Right cardiac atrium (tissue), 5 donors: ENCODE results near the gene HIRA. TPM values are rescaled to one million over a fixed set of nuclear protein-coding genes. Genes with fewer than 3 reads are reported as not detected.
"Not testable (repeated sequence)": the region's sequence is repeated elsewhere in the genome, so short reads cannot be mapped to it uniquely, and the experiment has no call there.

Source experiments
- ATAC-seq, 2 donors: fragments of 200-7000 bp; cut with Tn5 transposase; one replicate each; pipeline versions ENCODE4 v1.8.0 to v1.9.1; 2020; ENCODE audit warnings: moderate library complexity in 2 of 2, mild to moderate bottlenecking in 1 of 2
- DNase-seq, 3 donors: peaks; one replicate each; pipeline ENCODE4 v3.0.0-alpha.2; 2020
- H3K27ac ChIP-seq: one replicate; pipeline ENCODE4 v1.5.1; 2013; ENCODE audit warnings: mild to moderate bottlenecking, low read length, control low read depth, moderate library complexity
- H3K27me3 ChIP-seq: one replicate; pipeline ENCODE4 v1.6.1; 2013; ENCODE audit not compliant: control insufficient read depth, insufficient read depth
- H3K4me1 ChIP-seq: one replicate; pipeline ENCODE4 v1.6.1; 2013; ENCODE audit warnings: low read length; ENCODE audit not compliant: control insufficient read depth, insufficient read depth
- H3K4me3 ChIP-seq: one replicate; pipeline ENCODE4 v1.5.1; 2013; ENCODE audit warnings: low read length, control low read depth
- H3K9me3 ChIP-seq: one replicate; pipeline ENCODE4 v1.6.1; 2013; ENCODE audit warnings: low read length; ENCODE audit not compliant: control insufficient read depth
- WGBS: extraction: QIAGEN DNeasy Blood & Tissue Kit; methylation state at CpG from one replicate; pipeline ENCODE4 v1.1.7; 2013; 5-methylcytosine and 5-hydroxymethylcytosine counted together
- intact Hi-C, 4 donors: fragments of 100-400 bp; cut with DNase I; formaldehyde crosslinking; loops; one replicate each; pipeline versions ENCODE4 v1.11.0 to v1.14.0; 2022 to 2023
- polyA plus RNA-seq: library from polyadenylated mRNA; stranded (reverse); fragments of 200-250 nt; gene quantifications from one replicate; pipeline ENCODE4 v1.2.3, GENCODE V29; 2013
- total RNA-seq, 4 donors: library from RNA; stranded (reverse); fragmentation: NEBNext Ultra II Directional; extraction: Animal tissue kit (Norgen Biotek cat#: 25700); gene quantifications; one replicate each; pipeline ENCODE4 v1.2.1, GENCODE V29; 2021
- donor health status: healthy with polysubstance abuse.
- donor health status: DM: no; HTN: yes; CAD: no.
- donor health status: DM: no; HTN: no; CAD: no.
- donor health status: DM: no; HTN: yes; CAD: no; lungs with severe emphysema.
- donor health status: DM: yes; HTN: yes; CAD: no.

HIRA gene
- total and polyA plus RNA-seq, 5 donors = 6.2 to 16.1 (median 14.1) TPM

DNA sequence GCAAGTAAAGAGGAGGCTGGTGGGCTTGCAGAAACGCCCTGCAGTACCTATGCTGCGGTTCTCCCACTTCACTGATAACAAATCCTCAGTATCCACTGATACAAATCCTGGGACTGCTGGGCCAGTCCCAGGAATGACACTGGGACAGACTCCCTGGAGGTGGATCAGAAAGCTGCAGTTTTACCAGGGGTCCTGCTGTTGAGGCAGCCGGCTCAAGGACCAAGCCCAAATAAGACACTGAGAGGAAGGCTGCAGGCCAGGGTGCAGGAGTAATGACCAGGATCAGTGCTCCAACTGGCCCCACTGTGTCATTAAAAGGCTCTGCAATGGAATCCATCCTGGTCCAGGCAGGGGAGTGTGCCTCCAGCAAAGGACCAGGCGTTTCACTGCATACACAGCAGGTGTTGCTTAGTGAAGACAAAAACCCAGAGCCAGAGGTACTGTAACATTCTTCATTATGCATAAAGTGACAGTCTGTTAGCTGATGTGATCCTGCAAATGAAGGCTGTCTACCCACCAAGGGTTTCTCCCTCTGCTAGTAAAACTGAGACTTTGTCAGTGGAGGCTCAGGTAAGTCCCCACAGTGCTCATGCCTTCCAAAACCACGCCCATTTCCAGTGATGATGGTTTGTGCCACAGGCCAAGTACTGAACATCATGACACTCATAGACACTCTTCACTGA lies 17.3 kb upstream of the HIRA start:
- Histone ChIP-seq H3K27me3 (no peaks in the 10 kb centered on the region), H3K4me1 (peaks cover 13% of the 10 kb centered on the region), H3K4me3 (no peak overlapping the region), H3K9me3 (no peaks in the 10 kb centered on the region), H3K27ac (no peak overlapping the region)
- ATAC-seq (no peak), DNase-seq (no peak)
- 81% methylated on average over 5 of the region's 5 CpGs for WGBS
- intact Hi-C loops = no loop called here

DNA sequence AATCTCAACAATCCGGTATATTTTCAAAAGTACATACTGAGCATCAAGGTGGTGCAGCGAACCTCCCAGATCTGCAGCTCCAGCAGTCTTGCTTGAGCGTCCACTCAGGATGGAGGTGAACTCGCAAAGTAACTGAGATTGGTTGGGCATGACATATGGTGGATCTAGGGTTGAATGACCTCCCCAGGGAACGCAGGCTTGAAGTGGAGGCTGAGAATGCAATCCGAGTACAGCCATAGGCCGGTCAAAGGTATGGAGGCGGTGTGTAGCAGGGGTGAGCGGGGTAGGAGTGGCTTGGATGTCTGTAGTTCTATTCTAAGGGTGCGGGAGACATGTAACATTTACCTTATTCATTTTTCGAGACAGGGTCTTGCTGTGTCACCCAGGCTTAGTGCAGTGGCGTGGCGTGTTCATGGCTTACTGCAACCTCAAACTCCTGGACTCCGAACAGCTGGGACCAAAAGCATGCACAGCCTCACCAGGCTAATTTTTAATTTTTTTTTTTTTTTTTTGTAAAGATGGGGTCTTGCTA lies 16.6 kb upstream of the HIRA start:
- H3K9me3 ChIP-seq = no peaks in the 10 kb centered on the region
- H3K4me1 ChIP-seq = peaks cover 13% of the 10 kb centered on the region
- H3K27me3 ChIP-seq = no peaks in the 10 kb centered on the region
- WGBS = 16% methylated on average over 14 of the region's 14 CpGs
- H3K27ac ChIP-seq = peak overlapping the region; percentile 82
- H3K4me3 ChIP-seq = peak overlapping the region; percentile 82
- no peak for DNase-seq
- ATAC-seq = peak; percentile 49 to 50
- intact Hi-C loops = no loop called here

DNA sequence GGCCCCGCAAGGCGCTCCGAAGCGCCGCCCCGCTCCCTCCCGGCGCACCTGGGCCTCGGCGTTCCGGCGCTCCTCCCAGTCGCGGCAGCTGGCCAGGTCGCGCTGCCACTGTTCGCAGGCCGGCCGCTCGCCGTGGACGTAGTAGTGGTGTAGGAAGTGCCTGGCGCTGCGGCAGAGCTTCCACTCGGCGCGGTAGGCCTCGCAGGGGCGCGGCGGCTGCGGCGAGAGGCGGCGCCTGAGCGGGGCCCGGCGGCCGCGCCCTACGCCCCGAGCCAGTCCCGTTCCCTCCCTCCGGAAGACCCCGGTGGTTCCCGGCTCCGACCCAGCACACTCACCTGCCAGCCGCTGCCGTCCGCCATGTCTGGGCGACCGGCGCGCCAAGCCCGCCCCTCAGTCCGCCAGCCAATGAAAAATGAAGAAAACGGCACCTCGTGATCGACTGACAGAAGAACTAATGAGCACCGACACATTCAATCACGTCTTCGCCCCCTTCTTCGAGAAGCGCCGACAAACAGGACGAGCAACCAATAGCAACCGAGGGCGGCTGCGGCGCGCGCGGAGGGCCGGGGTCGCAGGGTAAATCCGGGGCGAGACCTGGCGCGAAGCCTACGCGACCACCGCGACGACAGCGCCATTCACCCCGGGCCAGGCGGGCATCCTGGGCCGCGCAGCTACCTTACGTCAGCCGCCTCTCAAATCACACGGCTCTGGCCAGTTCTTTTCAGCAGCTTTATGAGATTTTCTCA lies 16.0 kb upstream of the HIRA start, which contains the start of gene C22orf39:
C22orf39 (minus strand) TSS at position 382 of the 746 bp plus-strand sequence; CDS start at position 359, 23 bp downstream.
- intact Hi-C loops = no loop called here
- Histone ChIP-seq H3K27me3 (no peaks in the 10 kb centered on the region), H3K9me3 (no peaks in the 10 kb centered on the region), H3K4me3 (peak within 1 kb of the TSS; percentile 82), H3K27ac (peak within 1 kb of the TSS; percentile 82), H3K4me1 (peaks cover 13% of the 10 kb centered on the region)
- ATAC-seq = peak; percentile 95 to 96
- under 1% methylated on average over 92 of the region's 92 CpGs for WGBS
- peak; percentile 89 to 94 (median 93) for DNase-seq

DNA sequence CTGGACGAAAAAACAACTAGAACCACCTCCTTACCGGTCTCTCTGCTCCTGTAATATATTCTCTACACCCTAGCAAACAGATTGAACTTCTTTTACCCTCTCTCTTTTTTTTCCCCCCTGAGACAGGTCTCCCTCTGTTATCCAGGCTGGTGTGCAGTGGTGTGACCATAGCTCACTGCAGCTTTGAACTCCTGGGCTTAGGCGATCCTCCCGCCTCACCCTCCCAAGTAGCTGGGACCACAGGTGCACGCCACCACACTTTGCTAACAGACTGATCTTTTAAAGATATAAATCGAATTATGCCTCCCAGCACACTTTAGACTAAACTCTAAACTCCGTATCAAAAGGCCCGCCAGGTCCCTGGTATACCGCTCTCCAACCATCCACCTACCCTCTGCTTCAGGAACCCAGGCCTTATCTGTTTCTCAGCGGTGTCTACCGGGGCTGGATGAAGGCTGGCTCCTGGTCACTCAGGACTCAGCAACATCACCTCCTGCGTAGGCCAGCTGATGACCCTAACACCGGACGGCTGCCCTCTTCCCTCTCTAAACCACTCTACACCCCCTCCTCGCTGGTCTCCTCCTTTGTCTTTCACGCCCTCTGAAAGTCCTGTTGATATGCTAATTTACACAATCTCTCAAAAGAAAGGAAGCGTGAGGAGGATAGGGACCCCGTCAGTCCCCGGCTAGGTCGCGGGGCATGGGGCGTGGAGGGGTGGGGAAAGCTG lies 15.2 kb upstream of the HIRA start:
- no peak for DNase-seq
- Histone ChIP-seq H3K27me3 (no peaks in the 10 kb centered on the region), H3K9me3 (no peaks in the 10 kb centered on the region), H3K4me3 (peak overlapping the region; percentile 82), H3K27ac (peak overlapping the region; percentile 33), H3K4me1 (peaks cover 15% of the 10 kb centered on the region)
- WGBS = 25% methylated on average over 22 of the region's 22 CpGs
- intact Hi-C loops = no loop called here
- peak; percentile 4 to 24 for ATAC-seq

DNA sequence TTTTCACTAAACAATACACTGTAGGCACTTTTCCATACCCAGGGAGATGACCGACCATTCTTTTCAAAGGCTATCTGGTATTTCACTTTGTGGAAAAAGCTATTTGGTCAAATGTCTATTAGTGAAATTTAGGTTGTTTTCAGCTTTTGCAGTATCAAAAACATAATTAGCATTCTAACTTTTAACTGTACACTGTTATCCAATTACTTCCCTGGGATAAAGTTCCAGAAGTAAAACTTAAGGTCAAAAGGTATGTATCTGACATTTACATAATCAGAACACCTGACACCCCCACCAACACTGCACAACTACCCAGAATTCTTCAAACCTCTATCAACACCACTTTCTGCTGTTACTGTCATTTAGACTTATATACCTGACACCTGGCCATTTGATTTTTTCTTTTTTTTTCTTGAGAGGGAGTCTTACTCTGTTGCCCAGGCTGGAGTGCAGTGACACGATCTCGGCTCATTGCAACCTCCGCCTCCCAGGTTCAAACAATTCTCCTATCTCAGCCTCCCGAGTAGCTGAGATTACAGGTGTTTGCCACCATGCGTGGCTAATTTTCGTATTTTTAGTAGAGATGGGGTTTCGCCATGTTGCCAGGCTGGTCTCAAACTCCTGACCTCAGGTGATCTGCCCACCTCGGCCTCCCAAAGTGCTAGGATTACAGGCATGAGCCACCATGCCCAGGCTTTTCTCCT lies 13.9 kb upstream of the HIRA start:
- H3K27ac ChIP-seq, H3K4me3 ChIP-seq, ATAC-seq, intact Hi-C loops, DNase-seq, H3K27me3 ChIP-seq, H3K9me3 ChIP-seq: not testable (repeated sequence)
- peaks cover 15% of the 10 kb centered on the region for H3K4me1 ChIP-seq
- 86% methylated on average over 9 of the region's 9 CpGs for WGBS

DNA sequence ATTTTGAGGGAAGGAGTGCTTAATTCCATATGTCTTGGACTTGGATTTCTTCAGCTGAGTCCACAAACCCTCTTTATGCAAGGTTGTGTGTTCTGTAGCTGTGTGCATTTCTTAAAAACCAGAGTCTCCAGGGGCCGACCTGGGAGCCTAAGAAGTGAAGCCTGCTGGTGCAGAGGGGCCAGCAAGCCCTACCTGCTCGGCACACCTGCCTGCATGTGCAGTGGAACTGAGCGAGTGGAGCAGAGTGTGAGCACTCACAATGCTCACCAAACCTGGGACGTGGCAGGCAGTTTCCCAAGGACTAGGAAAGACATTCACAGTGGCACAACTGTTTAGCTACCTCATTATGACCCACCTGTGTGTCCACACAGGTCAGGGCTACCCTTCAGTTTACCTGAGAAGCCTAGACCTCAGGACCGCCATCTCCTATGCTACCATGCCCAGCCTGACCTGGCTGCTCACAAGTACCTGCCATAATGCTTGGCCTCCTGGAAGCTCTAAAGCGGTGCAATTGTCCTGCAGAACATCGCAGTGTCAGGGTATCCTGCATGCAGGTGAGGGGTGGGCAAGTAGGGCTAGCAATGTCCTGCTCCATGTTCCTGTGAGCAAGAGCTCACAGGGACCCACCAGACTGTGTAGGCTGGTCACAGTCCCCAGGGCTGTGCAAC lies 12.1 kb upstream of the HIRA start:
- H3K4me1 ChIP-seq = peaks cover 15% of the 10 kb centered on the region
- no peak for DNase-seq
- no peak overlapping the region for H3K27ac ChIP-seq
- ATAC-seq = no peak
- no peak overlapping the region for H3K4me3 ChIP-seq
- H3K9me3 ChIP-seq = no peaks in the 10 kb centered on the region
- intact Hi-C loops = no loop called here
- no peaks in the 10 kb centered on the region for H3K27me3 ChIP-seq
- 86% methylated on average over 7 of the region's 7 CpGs for WGBS

DNA sequence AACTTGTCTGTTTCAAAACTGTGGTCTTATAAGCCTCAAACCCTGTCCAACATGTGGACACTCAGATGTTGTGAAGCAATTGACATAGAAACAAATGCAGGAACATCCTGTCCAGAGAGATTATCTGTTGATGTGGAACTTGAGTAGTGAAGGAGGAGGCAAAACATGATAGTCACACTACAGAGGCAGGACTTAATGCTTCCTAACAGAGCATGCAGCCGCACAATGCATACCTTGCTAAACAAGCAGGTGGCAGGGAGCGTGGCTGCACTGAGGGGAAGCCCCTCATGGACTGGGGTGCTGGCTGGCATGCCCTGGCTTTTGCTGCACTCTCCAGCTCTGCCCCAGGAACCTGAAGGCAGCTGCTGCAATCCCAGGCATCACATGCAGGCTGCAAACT lies 10.6 kb upstream of the HIRA start:
- ATAC-seq (no peak), DNase-seq (no peak)
- H3K4me1 ChIP-seq = peaks cover 12% of the 10 kb centered on the region
- no peaks in the 10 kb centered on the region for H3K9me3 ChIP-seq
- H3K27ac ChIP-seq = no peak overlapping the region
- no peak overlapping the region for H3K4me3 ChIP-seq
- no peaks in the 10 kb centered on the region for H3K27me3 ChIP-seq
- 96% methylated on average over 2 of the region's 2 CpGs for WGBS
- intact Hi-C loops = no loop called here

DNA sequence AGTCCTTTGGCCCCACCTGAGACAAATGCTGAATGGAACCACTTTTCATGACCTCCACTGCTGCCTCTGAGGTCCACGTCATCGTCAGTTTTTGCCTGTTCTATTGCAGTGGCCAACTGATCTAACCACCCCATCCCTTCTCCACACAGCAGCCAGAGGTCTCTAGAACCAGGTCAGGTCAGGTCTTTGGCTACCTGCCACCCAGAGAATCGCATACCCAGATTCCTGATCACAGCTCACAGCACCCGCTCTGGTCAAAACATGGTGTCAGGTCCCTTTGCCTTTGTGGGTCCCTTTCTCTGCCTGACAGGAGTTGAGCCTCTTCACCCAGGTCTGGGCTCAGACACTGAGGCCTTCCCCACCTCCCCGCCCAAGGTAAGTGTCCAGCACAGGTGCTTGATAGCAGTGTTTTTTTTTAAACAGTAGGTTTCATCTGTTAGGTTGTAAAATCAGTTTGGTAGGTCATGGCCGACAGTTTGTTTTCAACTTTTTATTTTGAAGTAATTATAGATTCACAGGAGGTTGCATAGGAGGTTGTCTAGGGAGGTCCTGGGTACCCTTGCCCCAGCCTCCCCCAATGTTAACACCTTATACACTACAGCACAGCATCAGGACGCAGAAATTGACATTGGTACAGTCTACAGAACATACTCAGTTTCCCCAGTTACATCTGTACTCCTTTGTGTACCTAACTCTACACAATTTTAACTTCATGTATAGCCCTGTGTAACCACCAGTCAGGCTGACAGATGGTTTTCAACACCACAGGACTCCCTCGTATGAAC lies 9.1 kb upstream of the HIRA start:
- peaks cover 5% of the 10 kb centered on the region for H3K4me1 ChIP-seq
- ATAC-seq (no peak), DNase-seq (no peak)
- no peak overlapping the region for H3K27ac ChIP-seq
- WGBS = 85% methylated on average over 8 of the region's 8 CpGs
- intact Hi-C loops = no loop called here
- H3K9me3 ChIP-seq = no peaks in the 10 kb centered on the region
- no peaks in the 10 kb centered on the region for H3K27me3 ChIP-seq
- no peak overlapping the region for H3K4me3 ChIP-seq

DNA sequence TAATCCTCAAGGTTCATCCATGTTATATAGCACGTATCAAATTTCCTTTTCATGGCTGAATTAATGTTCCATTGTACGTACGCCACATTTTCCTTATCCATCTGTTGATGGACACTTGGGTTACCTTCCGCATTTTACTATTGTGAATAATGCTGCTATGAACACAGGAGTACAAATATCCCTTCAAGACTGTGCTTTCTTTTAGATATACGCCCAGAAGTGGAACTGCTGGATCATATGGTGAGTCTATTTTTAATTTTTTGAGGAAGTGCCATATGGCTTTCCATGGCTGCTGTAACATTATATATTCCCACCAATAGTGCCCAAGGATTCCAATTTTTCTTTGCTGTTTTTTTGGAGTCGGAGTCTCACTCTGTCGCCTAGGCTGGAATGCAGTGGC lies 6.8 kb upstream of the HIRA start:
- Histone ChIP-seq H3K9me3 (no peaks in the 10 kb centered on the region), H3K4me3 (no peak overlapping the region), H3K27ac (no peak overlapping the region), H3K4me1 (peaks cover 3% of the 10 kb centered on the region), H3K27me3 (no peaks in the 10 kb centered on the region)
- 93% methylated on average over 7 of the region's 7 CpGs for WGBS
- intact Hi-C loops = no loop called here
- DNase-seq (no peak), ATAC-seq (no peak)
